Stimulated activated naive CD8-positive, alpha-beta T cell treated with anti-CD3 and anti-CD28 coated beads, Interleukin-15, Interleukin-2, amounts not matched to agents 100 ng/mL and 50 ng/mL, for 24 hours (primary cell): ENCODE data around the gene CDC42BPG.
A peak's percentile ranks its signal among the peaks of the same experiment; 100 is the strongest.
"Not testable (repeated sequence)": the region's sequence is repeated elsewhere in the genome, so short reads cannot be mapped to it uniquely, and the experiment has no call there.

ENCODE experiments used
- H3K27ac Mint-ChIP-seq: one replicate; pipeline ENCODE4 v1.8.0; 2021; ENCODE audit warnings: mild to moderate bottlenecking, mixed read lengths
- H3K27me3 Mint-ChIP-seq: one replicate; pipeline ENCODE4 v1.8.0; 2021; ENCODE audit warnings: mixed read lengths
- H3K36me3 Mint-ChIP-seq: one replicate; pipeline ENCODE4 v1.8.0; 2021; ENCODE audit warnings: low read depth, mixed read lengths
- H3K4me1 Mint-ChIP-seq: one replicate; pipeline ENCODE4 v1.8.0; 2021; ENCODE audit warnings: low read depth, mixed read lengths
- H3K4me3 Mint-ChIP-seq: one replicate; pipeline ENCODE4 v1.8.0; 2021; ENCODE audit warnings: mild to moderate bottlenecking, mixed read lengths
- H3K9me3 Mint-ChIP-seq: one replicate; pipeline ENCODE4 v1.8.0; 2021; ENCODE audit warnings: mixed read lengths

CDC42BPG gene

DNA sequence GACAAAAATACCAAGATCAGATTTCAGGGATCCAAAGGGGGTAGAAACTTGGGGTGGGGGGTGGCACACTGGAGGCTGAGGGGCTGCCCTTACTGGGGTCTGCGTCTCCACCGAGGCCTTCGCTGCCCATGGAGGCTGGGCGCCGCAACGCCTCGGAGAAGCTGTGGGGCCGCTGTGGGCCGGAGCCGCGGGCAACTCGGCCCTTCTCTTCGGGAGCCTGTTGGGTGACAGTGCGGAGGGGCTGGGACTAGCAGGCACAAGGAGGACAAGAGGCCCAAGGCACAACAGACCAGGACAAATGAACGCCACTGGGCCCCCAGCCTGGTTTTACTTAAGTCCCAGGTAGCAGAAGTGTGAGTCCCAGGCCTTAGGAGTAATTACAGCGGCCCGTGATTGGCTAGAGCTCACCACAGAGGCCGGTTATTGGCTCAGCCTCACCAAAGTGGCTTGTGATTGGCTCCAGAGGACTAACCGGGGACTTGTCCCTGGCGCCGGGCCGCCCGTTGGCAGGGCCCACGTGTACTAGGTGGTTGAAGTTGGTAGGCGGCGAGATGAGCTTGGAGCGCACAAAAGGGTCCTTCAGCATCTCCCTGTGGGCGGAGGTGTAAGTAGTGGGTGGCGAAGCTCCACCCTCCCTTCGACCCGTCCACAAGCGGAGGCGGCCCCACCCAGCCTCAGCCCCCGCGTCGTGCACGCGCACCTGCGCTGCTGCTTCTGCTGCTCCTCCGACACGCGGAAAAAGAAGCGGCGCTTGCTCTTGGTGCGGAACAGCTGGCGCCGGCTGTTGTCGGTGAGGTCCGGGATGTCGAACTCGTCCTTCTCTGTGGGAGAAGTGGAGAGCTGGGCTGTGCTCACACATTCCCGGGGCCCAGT, 17.6 kb downstream of the CDC42BPG start:
- Mint-ChIP-seq H3K4me3 (no peak overlapping the region), H3K36me3 (no peaks in the 10 kb centered on the region), H3K27ac (no peak overlapping the region), H3K9me3 (no peaks in the 10 kb centered on the region), H3K27me3 (no peaks in the 10 kb centered on the region), H3K4me1 (no peaks in the 10 kb centered on the region)

DNA sequence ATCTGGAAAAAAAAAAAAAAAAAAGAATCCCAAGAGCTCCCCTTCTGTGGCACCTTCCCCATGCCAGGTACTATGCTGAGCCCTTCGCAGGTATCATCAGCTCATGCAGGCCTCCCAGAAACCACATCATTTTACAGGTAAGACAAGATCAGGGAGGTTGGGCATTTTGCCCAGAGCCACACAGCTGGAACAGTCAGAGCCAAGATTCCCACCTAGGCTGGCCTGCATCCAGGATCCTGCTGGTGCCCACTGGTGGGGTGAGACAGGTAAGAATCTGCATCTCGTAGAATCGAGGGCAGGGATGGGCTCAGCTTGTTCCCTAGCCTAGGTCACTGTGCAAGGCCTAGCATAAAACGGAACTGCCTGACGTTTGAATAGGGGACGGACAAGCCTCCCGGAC, 18.4 kb downstream of the CDC42BPG start:
- Mint-ChIP-seq H3K36me3 (no peaks in the 10 kb centered on the region), H3K27me3 (no peaks in the 10 kb centered on the region), H3K4me3 (no peak overlapping the region), H3K27ac (no peak overlapping the region), H3K9me3 (no peaks in the 10 kb centered on the region), H3K4me1 (no peaks in the 10 kb centered on the region)

DNA sequence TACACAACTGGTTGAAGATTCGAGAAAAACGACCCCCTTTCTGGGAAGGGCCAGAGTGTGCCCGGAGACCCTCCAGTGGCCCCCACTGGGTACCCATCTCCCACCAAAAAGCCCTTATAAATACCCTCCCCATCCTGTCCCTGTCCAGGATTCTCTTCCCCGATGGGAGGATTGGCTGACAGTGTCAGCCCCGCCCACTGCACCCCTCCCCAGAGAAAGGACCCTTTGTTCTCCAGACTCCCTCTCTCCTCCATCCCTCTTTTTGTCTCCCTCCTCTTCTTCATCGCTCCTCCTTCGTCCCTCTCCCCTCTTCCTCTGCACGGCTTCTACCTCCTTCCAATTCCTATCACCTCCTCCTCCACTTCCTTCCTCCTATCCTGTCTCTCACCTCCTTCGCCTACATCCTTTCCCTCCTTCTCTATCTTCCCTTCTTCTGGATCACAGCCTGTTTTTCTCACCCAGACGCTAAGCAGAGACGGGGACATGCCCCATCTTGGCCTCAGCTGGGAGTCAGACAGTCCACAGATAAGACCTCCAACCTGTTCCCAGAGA, 20.8 kb downstream of the CDC42BPG start:
- Mint-ChIP-seq H3K9me3 (no peaks in the 10 kb centered on the region), H3K36me3 (no peaks in the 10 kb centered on the region), H3K27ac (no peak overlapping the region), H3K4me3 (no peak overlapping the region), H3K4me1 (no peaks in the 10 kb centered on the region), H3K27me3 (no peaks in the 10 kb centered on the region)

DNA sequence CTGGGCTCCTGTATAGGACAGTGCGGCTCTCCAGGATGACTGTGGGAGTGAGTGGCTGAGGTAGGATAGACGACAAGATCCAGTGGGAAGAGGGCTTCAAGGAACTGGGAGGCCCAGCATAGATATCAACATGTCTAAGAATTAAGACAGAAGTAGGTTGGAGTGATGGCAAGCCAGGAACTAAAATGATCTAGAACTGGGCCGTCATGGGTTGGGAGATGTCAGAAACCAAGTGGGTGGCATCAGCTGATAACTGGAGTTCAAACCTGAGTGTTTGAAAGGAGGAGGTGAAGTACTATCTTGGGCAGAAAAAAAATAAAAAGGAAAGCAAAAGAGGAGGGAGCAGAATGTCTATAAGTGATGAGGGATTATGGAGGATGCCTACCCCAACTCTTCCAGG, 27.0 kb downstream of the CDC42BPG start:
- Mint-ChIP-seq H3K4me3 (no peak overlapping the region), H3K4me1 (no peaks in the 10 kb centered on the region), H3K9me3 (no peaks in the 10 kb centered on the region), H3K27me3 (no peaks in the 10 kb centered on the region), H3K27ac (no peak overlapping the region), H3K36me3 (no peaks in the 10 kb centered on the region)

DNA sequence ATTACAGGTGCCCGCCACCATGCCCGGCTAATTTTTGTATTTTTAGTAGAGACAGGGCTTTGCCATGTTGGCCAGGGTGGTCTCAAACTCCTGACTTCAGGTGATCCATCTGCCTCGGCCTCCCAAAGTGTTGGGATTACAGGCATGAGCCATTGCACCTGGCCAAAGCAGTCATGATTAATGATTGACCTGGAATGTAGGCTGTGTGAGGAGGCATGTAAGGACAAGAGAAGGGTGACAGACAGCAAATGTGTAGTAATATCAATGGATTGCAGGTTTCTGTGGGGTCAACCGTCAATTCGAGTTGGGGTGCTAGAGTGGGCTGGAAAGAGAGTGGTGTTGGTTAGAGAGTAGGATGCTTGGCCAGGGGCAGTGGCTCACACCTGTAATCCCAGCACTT, 29.0 kb downstream of the CDC42BPG start:
- H3K4me3 Mint-ChIP-seq, H3K36me3 Mint-ChIP-seq, H3K27ac Mint-ChIP-seq, H3K9me3 Mint-ChIP-seq, H3K4me1 Mint-ChIP-seq, H3K27me3 Mint-ChIP-seq: not testable (repeated sequence)

DNA sequence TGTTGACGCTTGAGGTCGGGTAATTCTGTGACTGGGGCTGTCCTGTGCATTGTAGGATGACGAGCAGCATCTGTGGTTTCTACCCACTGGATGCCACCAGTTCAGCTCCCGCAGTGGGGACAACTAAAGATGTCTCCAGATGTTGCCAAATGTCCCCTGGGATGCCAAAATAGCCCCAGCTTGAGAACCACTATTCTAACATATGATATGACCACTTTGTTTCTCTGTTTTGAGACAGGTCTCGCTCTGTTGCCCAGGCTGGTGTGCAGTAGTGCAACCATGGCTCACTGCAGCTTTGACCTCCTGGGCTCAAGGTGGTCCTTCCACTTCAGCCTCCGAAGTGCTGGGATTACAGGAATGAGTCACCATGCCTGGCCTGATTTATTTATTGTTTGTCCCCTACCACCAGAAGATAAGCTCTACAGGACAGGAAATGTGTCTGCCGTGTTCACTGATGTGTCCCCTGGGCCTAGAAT, 29.7 kb downstream of the CDC42BPG start:
- Mint-ChIP-seq H3K27ac (no peak overlapping the region), H3K9me3 (no peaks in the 10 kb centered on the region), H3K4me3 (no peak overlapping the region), H3K36me3 (no peaks in the 10 kb centered on the region), H3K4me1 (peaks cover 8% of the 10 kb centered on the region), H3K27me3 (no peaks in the 10 kb centered on the region)

DNA sequence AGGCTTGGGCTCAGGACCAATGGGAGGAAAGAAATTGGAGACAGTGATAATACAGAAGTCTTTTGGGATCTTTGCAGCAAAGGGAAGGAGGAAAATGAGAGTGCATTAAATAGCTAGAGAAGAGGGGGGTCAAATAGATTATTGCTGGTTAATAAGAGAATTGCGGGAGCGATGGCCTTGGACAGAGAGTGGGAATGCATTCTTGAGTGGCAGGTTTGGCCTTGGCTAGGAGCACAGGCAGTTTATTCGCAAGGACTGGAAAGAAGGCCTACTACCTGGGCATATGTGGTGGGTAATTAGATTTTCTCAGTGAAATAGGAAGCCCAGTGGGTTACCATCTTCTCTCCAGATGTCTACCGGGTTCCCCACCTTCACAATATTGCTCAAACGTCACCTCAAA, 30.6 kb downstream of the CDC42BPG start:
- Mint-ChIP-seq H3K36me3 (no peaks in the 10 kb centered on the region), H3K27me3 (no peaks in the 10 kb centered on the region), H3K4me1 (peaks cover 16% of the 10 kb centered on the region), H3K9me3 (no peaks in the 10 kb centered on the region), H3K27ac (no peak overlapping the region), H3K4me3 (no peak overlapping the region)

DNA sequence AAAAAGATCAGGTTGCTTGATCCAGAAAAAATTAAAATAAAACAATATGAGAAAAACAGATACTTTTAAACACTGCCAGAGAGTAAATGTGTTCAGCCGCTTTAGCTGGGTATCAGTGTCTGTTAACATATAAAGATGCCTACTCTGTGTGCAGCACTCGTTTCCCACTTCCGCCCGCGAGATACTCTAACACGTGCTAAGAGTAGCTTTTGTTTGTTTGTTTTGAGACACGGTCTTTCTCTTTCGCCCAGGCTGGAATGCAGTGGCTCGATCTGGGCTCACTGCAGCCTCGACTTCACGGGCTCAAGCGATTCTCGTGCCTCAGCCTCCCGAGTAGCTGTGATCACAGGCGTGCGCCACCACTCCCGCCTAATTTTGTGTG, 33.6 kb downstream of the CDC42BPG start:
- peaks cover 7% of the 10 kb centered on the region for H3K36me3 Mint-ChIP-seq
- H3K27ac Mint-ChIP-seq = peak overlapping the region; percentile 92
- H3K27me3 Mint-ChIP-seq = no peaks in the 10 kb centered on the region
- H3K9me3 Mint-ChIP-seq = no peaks in the 10 kb centered on the region
- peaks cover 22% of the 10 kb centered on the region for H3K4me1 Mint-ChIP-seq
- peak overlapping the region; percentile 89 for H3K4me3 Mint-ChIP-seq

DNA sequence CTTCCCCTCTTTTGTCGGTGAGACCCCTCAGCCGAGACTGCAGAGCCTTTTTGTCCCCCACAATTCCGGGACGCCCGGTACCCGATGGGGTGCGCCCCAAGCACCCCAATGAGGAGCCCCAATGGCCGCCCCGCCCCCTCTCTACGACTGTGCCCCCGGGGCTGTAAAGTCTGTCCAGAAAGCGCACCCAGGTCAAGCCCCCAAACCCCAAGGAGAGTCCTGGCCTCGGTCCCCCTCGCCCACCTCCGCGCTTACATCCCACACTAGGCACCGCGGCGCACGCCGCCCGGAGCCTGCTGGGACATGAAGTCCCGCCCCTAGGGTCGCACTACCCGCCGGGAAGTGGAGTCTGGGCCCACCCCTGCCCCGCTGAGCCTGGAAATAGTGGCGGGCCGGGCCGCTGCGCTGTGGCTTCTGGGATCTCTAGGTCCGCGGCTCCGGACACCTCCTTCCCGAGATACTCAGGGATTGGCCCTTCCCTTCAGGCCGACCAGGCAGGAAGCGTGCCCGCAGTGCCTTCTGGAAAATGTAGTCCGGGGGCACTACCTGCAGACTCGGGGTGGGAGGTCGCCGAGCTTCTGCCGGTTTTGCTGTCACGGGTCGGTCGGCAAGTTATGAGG, 34.1 kb downstream of the CDC42BPG start, which contains the start of gene MEN1:
Gene MEN1 (minus strand): TSS at position 281 of the 620 bp plus-strand sequence. CDS start 442 bp downstream, outside the sequence.
- H3K27me3 Mint-ChIP-seq = no peaks in the 10 kb centered on the region
- H3K9me3 Mint-ChIP-seq = no peaks in the 10 kb centered on the region
- peaks cover 12% of the 10 kb centered on the region for H3K36me3 Mint-ChIP-seq
- peak within 1 kb of the TSS; percentile 89 for H3K4me3 Mint-ChIP-seq
- H3K4me1 Mint-ChIP-seq = peaks cover 22% of the 10 kb centered on the region
- H3K27ac Mint-ChIP-seq = peak within 1 kb of the TSS; percentile 92

DNA sequence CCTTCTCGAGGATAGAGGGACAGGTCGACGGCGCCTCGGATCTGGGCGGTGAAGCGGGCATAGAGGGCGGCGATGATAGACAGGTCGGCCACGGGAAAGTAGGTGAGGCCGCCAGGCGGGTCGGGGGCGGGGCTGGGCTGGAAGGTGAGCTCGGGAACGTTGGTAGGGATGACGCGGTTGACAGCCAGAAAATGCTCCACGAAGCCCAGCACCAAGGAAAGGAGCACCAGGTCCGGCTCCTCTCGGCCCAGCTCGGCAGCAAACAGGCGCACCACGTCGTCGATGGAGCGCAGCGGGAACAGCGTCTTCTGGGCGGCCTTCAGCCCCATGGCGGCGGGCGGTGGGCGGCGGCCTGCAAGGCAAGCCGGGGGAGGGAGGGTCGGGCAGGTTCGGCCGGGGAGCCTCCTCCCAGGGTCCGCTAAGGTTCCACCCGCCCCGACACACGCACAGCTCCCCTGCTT, 34.6 kb downstream of the CDC42BPG start:
- Mint-ChIP-seq H3K4me1 (peaks cover 22% of the 10 kb centered on the region), H3K36me3 (peaks cover 13% of the 10 kb centered on the region), H3K4me3 (peak overlapping the region; percentile 89), H3K27me3 (no peaks in the 10 kb centered on the region), H3K9me3 (no peaks in the 10 kb centered on the region), H3K27ac (peak overlapping the region; percentile 92)

DNA sequence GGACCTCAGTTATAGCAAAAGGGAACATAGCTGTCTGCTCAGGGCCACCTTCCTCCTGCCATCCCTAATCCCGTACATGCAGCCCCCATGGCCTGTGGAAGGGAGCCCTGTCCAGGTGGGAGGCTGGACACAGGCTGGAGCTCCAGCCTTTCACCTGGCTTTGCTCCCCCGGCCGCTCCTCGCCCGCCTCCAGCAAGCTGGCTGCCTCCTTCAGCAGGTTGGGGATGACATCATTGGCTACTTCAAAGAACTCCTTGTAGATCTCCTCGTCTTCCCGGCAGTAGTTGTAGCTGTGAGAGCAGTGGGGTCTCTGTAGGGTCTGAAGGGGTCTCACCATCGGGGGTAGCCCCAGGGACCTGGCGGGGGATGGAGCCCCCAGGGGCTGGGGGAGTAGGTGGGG, 39.0 kb downstream of the CDC42BPG start:
- H3K4me1 Mint-ChIP-seq = peaks cover 38% of the 10 kb centered on the region
- no peaks in the 10 kb centered on the region for H3K27me3 Mint-ChIP-seq
- H3K36me3 Mint-ChIP-seq = peaks cover 13% of the 10 kb centered on the region
- no peak overlapping the region for H3K4me3 Mint-ChIP-seq
- no peaks in the 10 kb centered on the region for H3K9me3 Mint-ChIP-seq
- no peak overlapping the region for H3K27ac Mint-ChIP-seq

DNA sequence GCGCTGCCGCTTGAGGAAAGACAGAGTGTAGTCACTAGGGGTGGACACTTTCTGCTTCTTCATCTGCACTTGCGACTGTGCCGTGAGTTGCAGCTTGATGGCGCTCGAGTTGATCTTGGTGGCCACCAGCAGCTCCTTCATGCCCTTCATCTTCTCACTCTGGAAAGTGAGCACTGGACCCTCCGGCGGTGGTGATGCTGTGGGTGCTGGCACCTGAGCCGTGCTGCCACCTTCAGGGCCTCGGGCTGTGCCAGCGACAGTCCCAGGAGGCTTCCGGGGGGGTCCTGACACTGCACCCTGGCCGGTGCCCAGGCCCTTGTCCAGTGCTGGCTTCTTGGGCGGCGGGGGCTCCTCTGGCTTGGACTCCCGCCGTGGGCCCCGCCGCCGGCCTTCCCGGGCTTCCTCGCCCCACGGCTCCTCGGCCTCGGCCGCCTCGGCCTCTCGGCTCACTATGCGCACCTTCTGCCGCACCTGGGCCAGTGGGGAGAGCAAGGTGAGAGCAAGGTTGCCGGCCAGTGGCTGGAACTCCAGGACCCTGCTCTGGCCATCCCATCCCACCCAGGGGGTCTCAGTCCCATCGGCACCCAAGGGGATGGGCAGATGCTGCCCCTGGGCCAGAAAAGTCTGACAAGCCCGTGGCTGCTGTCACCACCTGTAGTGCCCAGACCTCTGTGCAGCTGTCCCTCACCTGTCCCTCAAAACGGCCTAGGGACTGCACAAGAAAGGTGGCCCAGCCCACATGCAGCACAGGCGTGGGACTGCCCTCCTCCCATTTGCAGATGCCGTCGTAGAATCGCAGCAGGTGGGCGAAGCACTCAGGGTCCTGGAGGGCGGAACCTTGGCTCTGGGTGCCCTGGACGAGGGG, 39.9 kb downstream of the CDC42BPG start:
- Mint-ChIP-seq H3K27ac (no peak overlapping the region), H3K4me3 (no peak overlapping the region)

DNA sequence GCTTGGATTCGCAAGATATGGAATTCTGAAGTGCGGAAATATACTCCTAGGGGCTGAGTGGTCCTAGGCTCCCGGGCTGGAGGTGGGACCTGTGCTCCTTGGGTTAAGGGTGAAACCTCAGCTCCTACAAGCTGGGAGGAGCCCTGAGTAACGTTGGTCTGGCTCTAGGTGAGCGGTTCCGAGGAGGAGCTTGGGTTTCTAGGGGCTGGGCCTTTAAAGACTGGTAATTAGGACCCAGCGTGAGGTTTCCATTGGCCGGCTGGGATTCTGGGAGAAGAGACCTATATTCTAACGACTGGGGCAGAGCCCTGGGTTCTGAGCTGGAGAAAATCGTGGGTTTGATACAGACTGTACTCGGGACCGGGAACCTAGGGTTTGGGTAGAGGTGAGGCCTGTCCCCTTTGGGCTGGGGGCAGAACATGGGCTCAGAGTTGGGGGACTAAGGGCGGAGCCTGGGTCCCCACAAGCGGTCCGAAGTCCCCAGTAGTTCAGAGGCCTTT, 40.6 kb downstream of the CDC42BPG start:
- H3K36me3 Mint-ChIP-seq = peaks cover 14% of the 10 kb centered on the region
- H3K4me1 Mint-ChIP-seq = peaks cover 35% of the 10 kb centered on the region
- no peaks in the 10 kb centered on the region for H3K27me3 Mint-ChIP-seq
- peak overlapping the region; percentile 87 for H3K4me3 Mint-ChIP-seq
- H3K27ac Mint-ChIP-seq = peak overlapping the region; percentile 89
- no peaks in the 10 kb centered on the region for H3K9me3 Mint-ChIP-seq

More for the DNA sequence above, 39.9 kb downstream of the CDC42BPG start:
- H3K27me3 Mint-ChIP-seq = no peaks in the 10 kb centered on the region
- peaks cover 13% of the 10 kb centered on the region for H3K36me3 Mint-ChIP-seq
- peaks cover 37% of the 10 kb centered on the region for H3K4me1 Mint-ChIP-seq
- H3K9me3 Mint-ChIP-seq = no peaks in the 10 kb centered on the region

DNA sequence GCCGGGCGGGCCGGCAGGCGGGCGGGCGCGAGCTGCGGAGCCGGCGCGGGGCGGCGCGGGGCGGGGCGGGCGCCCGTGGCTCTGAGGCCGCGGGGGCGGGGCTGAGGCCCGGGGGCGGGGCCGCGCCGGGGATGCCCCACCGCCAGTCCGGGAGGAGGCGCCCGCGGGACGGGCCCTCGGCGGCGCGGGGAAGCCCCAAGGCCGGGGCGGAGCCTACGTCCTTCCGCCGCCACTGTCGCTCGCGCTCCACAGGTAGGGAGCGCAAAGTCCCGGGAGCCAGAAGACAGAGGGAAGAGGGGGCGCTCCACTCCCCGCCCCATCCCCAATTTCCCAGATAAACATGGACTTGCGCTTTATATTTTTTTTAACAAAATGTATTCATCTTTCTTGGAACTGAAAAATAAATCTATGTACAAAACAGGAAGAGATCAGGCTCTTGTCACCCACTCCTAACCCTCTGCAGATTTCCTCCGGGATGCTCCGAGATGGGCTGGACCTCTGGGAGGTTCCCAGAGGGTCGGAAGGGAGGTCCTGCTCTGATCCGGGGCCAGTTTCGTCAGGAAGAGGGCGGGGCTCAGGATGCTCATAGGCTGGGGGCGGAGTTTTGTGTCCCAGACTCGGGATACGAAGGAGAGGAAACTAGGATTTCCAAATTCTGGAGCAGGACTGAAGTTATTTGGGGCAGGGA, 41.2 kb downstream of the CDC42BPG start, which contains the start of gene MAP4K2:
Gene MAP4K2 (minus strand): TSS at position 57 of the 688 bp plus-strand sequence. CDS start 65 bp downstream, outside the sequence.
- no peaks in the 10 kb centered on the region for H3K27me3 Mint-ChIP-seq
- no peaks in the 10 kb centered on the region for H3K9me3 Mint-ChIP-seq
- peak within 1 kb of the TSS; percentile 89 for H3K27ac Mint-ChIP-seq
- peak within 1 kb of the TSS; percentile 87 for H3K4me3 Mint-ChIP-seq
- H3K36me3 Mint-ChIP-seq = peaks cover 18% of the 10 kb centered on the region
- peaks cover 37% of the 10 kb centered on the region for H3K4me1 Mint-ChIP-seq
